Coronary artery (tissue), 2 donors: ENCODE measurements around the gene MMP24OS.

Experiments
- DNase-seq: peaks from one replicate; pipeline ENCODE4 v3.0.0-alpha.2; 2017; ENCODE audit warnings: low spot score
- H3K27ac ChIP-seq, 2 donors: fragments of 200-600 bp; sonication (generic); one replicate each; pipeline ENCODE4 v1.5.1; 2016 to 2019
- H3K4me3 ChIP-seq: fragments of 200-600 bp; sonication (generic); 2 replicates; pipeline ENCODE4 v1.5.1; 2016; ENCODE audit warnings: mild to moderate bottlenecking, moderate library complexity
- TF ChIP-seq, protein P1 (sequence below): fragments of 200-600 bp; sonication (generic); IDR thresholded peaks from one replicate; pipeline ENCODE4 v1.5.1; 2019; ENCODE audit warnings: antibody characterized with exemption

The MMP24OS gene

DNA sequence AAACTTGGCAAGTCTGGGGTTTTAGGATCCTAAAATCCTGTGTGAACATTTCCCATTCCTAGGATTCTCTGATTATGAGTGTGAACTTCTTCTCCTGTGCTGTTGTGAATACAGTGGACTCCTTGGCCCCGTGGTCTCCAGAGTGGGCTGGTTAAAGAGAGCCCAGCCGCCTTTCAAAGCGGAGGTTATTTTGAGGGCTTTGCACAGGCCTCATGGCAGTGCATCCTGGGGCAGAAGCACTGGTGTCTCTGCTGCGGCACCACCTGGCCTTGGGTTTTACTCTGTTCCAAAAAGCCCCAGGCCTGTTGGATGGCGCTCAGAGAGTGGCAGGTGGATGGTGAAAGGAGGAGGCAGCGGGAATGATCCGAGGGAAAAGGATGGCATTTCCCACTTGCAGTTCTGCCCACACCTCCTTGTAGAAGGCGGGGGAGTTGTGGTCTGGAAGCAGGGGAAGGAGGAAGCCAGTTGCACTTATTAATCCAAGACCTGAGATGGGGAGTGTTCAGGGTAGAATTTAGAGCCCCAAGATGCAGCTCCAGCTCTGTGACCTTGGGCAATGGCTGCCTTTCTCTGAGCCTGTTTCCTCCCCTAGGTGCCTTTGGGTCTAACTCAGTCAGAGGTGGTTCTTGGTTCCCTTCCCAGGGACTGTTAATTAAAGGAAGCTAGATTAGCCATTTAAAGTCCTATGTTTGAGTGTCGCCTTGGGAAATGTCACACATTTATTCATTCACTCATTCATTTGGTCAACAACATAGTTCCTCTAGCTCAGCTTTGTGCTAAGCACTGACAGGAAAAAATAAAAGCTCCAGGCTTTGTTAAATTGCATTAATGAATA is 29.1 kb downstream of the MMP24OS start:
- Histone ChIP-seq H3K27ac (no peak overlapping the region), H3K4me3 (no peak overlapping the region)
- DNase-seq, result no peak
- TF ChIP-seq, protein P1, sequence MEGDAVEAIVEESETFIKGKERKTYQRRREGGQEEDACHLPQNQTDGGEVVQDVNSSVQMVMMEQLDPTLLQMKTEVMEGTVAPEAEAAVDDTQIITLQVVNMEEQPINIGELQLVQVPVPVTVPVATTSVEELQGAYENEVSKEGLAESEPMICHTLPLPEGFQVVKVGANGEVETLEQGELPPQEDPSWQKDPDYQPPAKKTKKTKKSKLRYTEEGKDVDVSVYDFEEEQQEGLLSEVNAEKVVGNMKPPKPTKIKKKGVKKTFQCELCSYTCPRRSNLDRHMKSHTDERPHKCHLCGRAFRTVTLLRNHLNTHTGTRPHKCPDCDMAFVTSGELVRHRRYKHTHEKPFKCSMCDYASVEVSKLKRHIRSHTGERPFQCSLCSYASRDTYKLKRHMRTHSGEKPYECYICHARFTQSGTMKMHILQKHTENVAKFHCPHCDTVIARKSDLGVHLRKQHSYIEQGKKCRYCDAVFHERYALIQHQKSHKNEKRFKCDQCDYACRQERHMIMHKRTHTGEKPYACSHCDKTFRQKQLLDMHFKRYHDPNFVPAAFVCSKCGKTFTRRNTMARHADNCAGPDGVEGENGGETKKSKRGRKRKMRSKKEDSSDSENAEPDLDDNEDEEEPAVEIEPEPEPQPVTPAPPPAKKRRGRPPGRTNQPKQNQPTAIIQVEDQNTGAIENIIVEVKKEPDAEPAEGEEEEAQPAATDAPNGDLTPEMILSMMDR, result no peak

DNA sequence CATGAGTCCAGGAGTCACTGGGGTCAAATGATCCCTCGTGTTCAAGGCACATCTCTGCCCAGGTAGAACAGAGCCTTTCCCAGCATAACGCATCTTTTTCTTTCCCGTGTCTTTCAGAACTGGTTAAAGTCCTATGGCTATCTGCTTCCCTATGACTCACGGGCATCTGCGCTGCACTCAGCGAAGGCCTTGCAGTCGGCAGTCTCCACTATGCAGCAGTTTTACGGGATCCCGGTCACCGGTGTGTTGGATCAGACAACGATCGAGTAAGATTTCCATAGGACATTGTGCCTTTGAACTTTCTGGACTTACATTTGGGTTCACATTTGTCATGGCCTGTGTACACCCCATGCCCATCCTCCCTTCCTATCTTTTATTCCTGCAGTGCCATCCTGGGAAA is 31.2 kb downstream of the MMP24OS start:
- H3K27ac ChIP-seq, result no peak overlapping the region
- TF ChIP-seq, protein P1, result no peak
- no peak for DNase-seq
- no peak overlapping the region for H3K4me3 ChIP-seq

DNA sequence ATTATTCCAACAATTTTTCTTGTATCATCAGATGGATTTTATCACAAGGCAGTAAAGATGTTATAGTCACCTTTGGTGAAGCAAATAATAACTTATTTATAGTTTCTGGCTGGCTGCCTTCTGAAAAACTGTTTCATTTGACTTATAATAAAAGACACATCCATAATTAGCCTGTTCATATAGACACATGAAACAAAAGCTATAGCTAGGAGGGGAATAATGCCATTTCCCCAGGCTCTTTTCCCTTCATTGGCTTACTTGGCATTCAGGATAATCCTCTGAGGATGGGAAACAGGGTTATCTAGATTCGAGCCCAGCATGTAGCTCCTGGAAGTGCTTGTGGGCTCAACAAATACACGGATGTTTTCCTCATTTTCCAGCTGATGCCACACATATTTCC is 33.9 kb downstream of the MMP24OS start:
- no peak for DNase-seq
- no peak overlapping the region for H3K4me3 ChIP-seq
- TF ChIP-seq, protein P1, result no peak
- no peak overlapping the region for H3K27ac ChIP-seq

DNA sequence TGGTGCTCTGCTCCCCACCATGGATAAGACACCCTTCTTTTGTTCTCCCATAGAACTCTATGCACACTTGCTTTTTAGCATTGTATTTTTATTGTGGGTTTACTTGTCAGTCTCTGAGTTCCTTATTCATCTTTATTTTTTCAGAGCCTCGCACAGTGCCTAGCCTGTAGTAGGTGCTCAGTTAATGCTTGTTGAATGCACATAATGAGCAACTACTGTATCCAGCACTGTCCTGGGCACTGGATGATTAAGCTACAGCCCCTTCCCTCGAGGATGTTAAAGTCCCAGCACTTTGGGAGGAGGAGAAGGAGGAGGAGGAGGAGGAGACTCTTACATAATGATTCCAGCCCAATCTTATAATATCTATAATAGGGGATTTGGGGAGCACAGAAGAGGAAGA is 34.6 kb downstream of the MMP24OS start:
- DNase-seq, result no peak
- Histone ChIP-seq H3K4me3 (no peak overlapping the region), H3K27ac (no peak overlapping the region)
- TF ChIP-seq, protein P1, result no peak

DNA sequence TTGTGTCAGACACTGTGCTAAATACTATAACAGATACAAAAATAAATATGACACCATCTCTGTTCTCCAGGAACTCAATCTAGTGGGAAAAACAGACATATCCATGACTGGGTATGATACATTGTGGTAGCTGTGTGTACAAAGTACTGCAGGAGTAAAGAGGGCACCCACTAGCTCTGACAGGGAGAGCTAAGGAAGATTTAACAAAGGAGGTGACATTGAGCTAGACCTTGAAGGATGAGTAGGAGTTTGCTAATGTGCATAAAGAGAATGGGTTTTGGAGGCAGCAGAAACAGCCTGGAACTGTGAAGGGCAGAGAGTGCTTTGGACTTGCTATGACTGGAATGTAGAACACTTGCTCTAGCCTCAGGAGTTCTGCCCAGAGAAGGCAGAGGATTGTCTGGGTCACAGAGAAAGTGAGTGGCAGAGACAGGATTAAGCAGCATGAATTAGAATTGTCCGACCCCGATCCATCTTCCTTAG is 37.1 kb downstream of the MMP24OS start:
- TF ChIP-seq, protein P1, result no peak
- H3K4me3 ChIP-seq, result no peak overlapping the region
- DNase-seq, result no peak
- H3K27ac ChIP-seq, result no peak overlapping the region

DNA sequence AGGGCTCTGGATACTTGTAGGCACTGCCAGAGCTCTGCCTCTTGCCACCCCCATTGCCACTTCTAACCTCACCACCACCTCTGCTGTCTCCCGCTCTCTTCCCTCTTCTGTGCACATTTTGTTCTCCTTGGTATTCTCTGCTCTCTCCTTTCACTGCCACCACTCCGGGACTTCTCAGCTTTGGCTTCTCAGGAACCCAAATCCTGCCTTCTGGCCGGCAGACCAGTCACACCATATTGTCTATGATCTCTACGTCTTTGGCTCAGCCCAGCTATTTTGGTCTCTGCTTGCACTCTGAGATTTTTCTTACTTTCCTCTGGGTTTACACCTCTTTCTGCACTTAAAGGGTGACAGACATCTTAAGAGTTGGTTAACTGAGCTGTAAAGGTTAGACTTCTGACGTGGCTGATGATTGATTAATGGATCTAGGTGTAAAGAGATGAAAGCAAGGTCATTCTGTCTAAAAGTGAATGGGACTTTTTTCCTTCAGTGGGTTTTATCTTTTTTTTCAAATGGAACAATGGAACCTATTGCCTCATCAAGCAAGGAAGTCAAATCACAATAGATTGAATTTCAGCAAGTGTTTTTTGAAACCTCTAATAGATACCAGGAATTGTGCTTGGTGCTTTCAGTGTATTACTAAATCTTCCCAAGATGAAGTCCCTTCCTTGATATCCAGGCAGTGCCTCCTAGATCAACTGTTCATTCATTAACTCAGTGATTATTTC is 37.7 kb downstream of the MMP24OS start:
- TF ChIP-seq, protein P1, result no peak
- no peak overlapping the region for H3K4me3 ChIP-seq
- no peak for DNase-seq

DNA sequence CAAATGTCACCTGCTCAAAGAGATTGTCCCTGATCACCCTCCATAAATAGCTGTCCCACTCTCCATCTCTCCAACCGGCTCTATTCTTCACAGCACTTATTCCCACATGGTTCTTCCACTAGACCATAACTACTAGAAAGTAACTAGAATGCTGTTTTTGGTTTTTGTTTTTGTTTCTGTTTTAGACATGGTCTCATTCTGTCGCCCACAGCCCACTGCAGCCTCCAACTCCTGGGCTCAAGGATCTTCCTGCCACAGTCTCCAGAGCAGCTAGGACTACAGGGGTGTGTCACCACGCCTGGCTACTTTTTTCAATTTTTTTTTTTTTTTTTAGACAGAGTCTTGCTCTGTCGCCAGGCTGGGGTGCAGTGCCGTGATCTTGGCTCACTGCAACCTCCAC is 39.2 kb downstream of the MMP24OS start:
- H3K27ac ChIP-seq, result no peak overlapping the region
- H3K4me3 ChIP-seq, result no peak overlapping the region
- DNase-seq, result no peak
- TF ChIP-seq, protein P1, result no peak

More for the DNA sequence above, 37.7 kb downstream of the MMP24OS start:
- no peak overlapping the region for H3K27ac ChIP-seq
